ENCODE measurements around the gene KCNK3.

The KCNK3 gene

GRCh38 chr2:26666671-26667070 lies 25.9 kb upstream of the KCNK3 start:
- no peak for DNase-seq

GRCh38 chr2:26668041-26668440 lies 24.5 kb upstream of the KCNK3 start:
- DNase-seq: no peak

GRCh38 chr2:26668856-26669750 lies 23.4 kb upstream of the KCNK3 start:
- no peak for DNase-seq

- DNase-seq: no peak
Measured at GRCh38 chr2:26670171-26670570, 22.4 kb upstream of the KCNK3 start.

- no peak for DNase-seq
Measured at GRCh38 chr2:26670931-26671460, 21.5 kb upstream of the KCNK3 start.

GRCh38 chr2:26671691-26672090 lies 20.8 kb upstream of the KCNK3 start:
- no peak for DNase-seq

GRCh38 chr2:26672112-26672817 lies 20.3 kb upstream of the KCNK3 start:
- no peak for DNase-seq

- no peak for DNase-seq
Measured at GRCh38 chr2:26672818-26673393, 19.6 kb upstream of the KCNK3 start.

GRCh38 chr2:26674002-26674751 lies 18.3 kb upstream of the KCNK3 start:
- no peak for DNase-seq

GRCh38 chr2:26674771-26675170 lies 17.8 kb upstream of the KCNK3 start:
- DNase-seq: no peak

GRCh38 chr2:26675651-26676255 lies 16.8 kb upstream of the KCNK3 start:
- no peak for DNase-seq

GRCh38 chr2:26678035-26678434 lies 14.5 kb upstream of the KCNK3 start:
- no peak for DNase-seq

- no peak for DNase-seq
Measured at GRCh38 chr2:26679867-26680266, 12.7 kb upstream of the KCNK3 start.

GRCh38 chr2:26681656-26682055 lies 10.9 kb upstream of the KCNK3 start:
- no peak for DNase-seq

GRCh38 chr2:26682155-26682554 lies 10.4 kb upstream of the KCNK3 start:
- no peak for DNase-seq

GRCh38 chr2:26683583-26683982 lies 8.9 kb upstream of the KCNK3 start:
- no peak for DNase-seq

GRCh38 chr2:26685341-26685740 lies 7.2 kb upstream of the KCNK3 start:
- no peak for DNase-seq

GRCh38 chr2:26685989-26686839 lies 6.3 kb upstream of the KCNK3 start:
- no peak for DNase-seq

- no peak for DNase-seq
Measured at GRCh38 chr2:26687328-26687727, 5.2 kb upstream of the KCNK3 start.

GRCh38 chr2:26687801-26688200 lies 4.7 kb upstream of the KCNK3 start:
- no peak for DNase-seq

GRCh38 chr2:26691161-26691560 lies 1.4 kb upstream of the KCNK3 start:
- no peak for DNase-seq

GRCh38 chr2:26691881-26692278 lies 642 bp upstream of the KCNK3 start:
- DNase-seq: no peak
